ENCODE data around the gene TMED4.

GRCh38 chr7:44590910-44591309 is 8.9 kb upstream of the TMED4 start:
- TF ChIP-seq EZH2 (IDR thresholded peaks at IDR 0.05) = no peak
- no peak for TF ChIP-seq POLR2AphosphoS5 (IDR thresholded peaks at IDR 0.05; ENCODE audit: borderline replicate concordance, low read depth, low read length)
